Measurements from ENCODE around the gene PCIF1.
"Not testable (repeated sequence)": the region's sequence is repeated elsewhere in the genome, so short reads cannot be mapped to it uniquely, and the experiment has no call there.

Gene PCIF1

DNA sequence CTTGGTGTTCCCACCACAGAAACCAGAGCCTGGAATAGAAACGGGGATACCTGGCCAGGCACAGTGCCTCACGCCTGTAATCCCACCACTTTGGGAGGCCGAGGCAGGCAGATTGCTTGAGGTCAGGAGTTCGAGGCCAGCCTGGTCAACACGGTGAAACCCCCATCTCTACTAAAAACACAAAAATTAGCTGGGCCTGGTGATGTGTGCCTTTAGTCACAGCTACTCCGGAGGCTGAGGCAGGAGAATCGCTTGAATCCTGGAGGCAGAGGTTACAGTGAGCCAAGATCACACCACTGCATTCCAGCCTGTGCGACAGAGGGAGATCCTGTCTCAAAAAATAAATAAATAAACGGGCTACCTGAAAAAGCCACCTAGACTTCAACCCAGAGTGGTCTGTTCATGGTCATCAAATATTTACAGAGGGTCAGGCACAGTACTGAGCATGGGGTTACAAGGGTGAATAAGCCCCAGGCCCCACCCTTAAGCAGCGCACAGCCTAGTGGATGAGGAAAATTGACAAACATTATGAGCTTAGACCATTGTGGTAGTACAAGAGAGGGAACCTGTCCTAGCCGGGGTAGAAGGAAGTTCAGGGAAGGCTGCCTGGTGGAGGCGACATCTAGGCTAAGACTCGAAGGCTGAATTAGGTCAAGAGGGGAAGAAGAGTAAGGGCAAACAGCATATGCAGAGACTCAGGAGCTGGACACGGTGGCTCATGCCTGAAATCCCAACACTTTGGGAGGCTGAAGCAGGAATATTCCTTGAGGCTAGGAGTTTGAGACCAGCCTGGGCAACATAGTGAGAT lies 7.2 kb upstream of the PCIF1 start:
- Mint-ChIP-seq H3K27ac (no peak overlapping the region), H3K4me3 (no peak overlapping the region), H3K9me3 (no peaks in the 10 kb centered on the region), H3K4me1 (ENCODE audit: low read depth) (peaks cover 4% of the 10 kb centered on the region), H3K36me3 (ENCODE audit: low read depth) (no peaks in the 10 kb centered on the region), H3K27me3 (no peaks in the 10 kb centered on the region)

DNA sequence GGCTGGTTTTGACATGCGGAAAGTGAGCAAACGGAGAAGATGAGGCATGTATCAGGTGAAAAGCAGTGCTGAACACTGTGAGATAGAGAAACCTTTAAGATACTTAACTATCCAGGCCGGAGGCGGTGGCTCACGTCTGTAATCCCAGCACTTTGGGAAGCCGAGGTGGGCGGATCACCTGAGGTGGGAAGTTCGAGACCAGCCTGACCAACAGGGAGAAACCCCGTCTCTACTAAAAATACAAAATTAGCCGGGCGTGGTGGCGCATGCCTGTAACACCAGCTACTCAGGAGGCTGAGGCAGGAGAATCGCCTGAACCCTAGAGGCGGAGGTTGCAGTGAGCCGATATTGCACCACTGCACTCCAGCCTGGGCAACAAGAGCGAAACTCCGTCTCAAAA lies 2.8 kb upstream of the PCIF1 start:
- H3K9me3 Mint-ChIP-seq; H3K4me3 Mint-ChIP-seq; H3K27me3 Mint-ChIP-seq; H3K27ac Mint-ChIP-seq; H3K36me3 Mint-ChIP-seq (ENCODE audit: low read depth): not testable (repeated sequence)
- H3K4me1 Mint-ChIP-seq (ENCODE audit: low read depth) = peaks cover 17% of the 10 kb centered on the region

DNA sequence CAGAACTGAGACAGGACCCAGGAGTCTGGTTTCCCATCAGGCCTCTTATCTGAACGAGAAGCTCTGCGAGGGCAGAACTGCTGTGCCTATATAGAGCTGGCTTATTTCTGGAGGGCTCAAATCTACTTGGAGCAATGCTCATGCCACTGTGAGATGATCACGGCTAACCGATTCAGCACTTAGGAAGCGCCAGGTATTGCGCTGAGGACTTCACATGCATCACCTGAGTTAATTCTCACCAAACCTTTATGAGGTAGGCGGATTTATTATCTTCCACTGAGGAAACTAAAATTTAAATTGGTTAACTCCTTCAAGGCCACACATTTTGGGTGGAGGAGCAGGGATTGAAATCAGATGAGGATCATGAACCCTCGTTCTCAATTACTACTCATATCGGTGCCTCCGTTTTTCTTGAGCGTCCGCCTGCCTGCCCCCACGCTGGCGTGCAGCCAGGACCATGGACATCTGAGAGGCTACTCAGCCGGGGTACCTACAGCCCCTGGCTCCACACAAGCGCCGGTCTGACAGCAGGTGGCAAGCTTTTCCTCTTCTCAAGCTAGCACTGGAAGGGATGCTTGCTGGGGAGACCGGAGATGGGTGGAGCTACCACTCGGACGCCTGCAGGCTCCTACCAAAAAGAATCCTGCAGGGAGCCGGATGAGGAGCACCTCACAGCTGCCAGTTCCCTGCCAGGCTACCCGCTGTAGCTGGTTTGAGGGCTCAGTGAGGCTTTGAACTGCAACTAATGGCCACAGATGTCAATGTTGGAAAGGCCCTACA lies 1.0 kb upstream of the PCIF1 start:
- H3K4me1 Mint-ChIP-seq (ENCODE audit: low read depth) = peaks cover 32% of the 10 kb centered on the region
- H3K36me3 Mint-ChIP-seq (ENCODE audit: low read depth) = peaks cover 14% of the 10 kb centered on the region
- H3K27me3 Mint-ChIP-seq = no peaks in the 10 kb centered on the region
- H3K27ac Mint-ChIP-seq = peak overlapping the region; percentile 99
- H3K4me3 Mint-ChIP-seq = peak overlapping the region; percentile 98
- H3K9me3 Mint-ChIP-seq = no peaks in the 10 kb centered on the region

DNA sequence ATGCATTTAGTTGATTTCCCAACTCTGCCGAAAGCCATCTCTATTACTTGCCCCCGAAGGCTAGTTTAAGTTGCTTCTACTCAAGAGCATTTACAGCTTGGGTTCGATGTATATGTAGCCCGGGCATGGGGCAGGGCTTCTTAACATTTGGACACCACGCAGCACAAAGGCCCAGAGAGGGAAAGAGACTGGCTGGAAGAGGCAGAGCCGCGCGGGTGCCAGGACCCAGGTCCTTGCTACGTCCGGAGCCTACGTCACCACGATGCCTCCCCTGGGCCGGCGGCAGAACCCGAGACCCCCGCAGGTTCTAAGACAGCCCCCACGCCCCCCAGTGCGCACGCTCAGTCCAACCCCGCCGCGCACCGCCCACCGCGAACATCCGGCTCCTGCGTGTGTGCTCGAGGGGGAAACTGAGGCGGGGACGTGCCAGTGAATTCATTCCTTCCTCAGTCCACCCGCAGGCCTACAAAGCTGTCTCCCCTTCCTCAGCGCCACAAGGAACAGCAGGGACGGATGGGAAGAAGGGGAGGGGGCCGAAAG lies 367 bp upstream of the PCIF1 start:
- peak overlapping the region; percentile 99 for H3K27ac Mint-ChIP-seq
- no peaks in the 10 kb centered on the region for H3K27me3 Mint-ChIP-seq
- peaks cover 34% of the 10 kb centered on the region for H3K4me1 Mint-ChIP-seq (ENCODE audit: low read depth)
- peaks cover 15% of the 10 kb centered on the region for H3K36me3 Mint-ChIP-seq (ENCODE audit: low read depth)
- no peaks in the 10 kb centered on the region for H3K9me3 Mint-ChIP-seq
- H3K4me3 Mint-ChIP-seq = peak overlapping the region; percentile 98

DNA sequence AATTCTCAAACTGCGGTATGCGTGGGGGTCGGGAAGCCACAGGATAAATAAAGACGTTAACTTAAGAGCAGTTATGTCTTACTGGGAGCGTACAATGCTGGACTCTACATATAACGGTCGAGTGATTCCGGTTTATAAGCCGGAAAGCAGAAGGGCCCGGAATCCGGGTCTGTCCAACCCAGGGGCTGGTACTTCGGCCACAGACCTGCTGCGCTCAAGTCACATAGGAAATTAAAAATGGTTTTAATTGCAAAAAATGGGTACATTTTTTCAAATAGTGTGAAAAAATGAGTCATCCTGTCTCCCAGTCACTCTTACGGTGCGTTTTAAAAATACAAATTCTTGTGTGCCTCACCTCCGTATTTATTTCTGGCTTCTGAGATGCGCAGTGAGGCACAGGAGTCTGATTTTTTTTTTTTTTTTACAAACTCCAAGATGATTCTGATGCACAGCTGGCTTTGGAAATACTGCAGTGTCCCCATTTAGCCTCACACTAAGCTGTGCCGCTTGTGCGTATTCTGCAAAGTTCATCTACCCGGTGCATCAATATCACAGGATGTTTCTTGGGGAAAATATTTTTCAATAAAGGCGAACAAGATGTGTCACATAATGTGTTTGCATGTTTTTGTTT lies 1.0 kb downstream of the PCIF1 start:
- H3K27ac Mint-ChIP-seq = peak overlapping the region; percentile 90
- peak overlapping the region; percentile 98 for H3K4me3 Mint-ChIP-seq
- H3K4me1 Mint-ChIP-seq (ENCODE audit: low read depth) = peaks cover 34% of the 10 kb centered on the region
- peaks cover 23% of the 10 kb centered on the region for H3K36me3 Mint-ChIP-seq (ENCODE audit: low read depth)
- no peaks in the 10 kb centered on the region for H3K9me3 Mint-ChIP-seq
- H3K27me3 Mint-ChIP-seq = no peaks in the 10 kb centered on the region

DNA sequence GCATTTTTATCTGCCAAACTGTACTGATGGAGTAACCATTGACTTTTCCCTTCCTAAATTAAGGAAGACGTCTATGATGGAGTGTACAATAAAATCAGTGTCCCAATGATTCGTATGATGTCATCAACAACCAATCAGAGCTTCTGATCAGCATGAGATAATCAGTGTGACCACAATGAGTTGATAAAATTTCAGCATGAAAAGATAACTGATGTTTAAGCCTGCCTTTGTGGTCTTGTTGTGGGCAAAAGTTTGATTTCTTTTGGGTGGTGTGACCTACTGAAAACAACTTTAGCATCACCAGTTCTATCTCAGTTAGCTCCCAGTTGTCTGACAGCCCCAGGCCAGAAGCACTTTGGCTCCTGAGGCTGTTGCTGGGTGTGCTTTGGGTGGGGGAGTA lies 3.3 kb downstream of the PCIF1 start:
- H3K27me3 Mint-ChIP-seq = no peaks in the 10 kb centered on the region
- peaks cover 34% of the 10 kb centered on the region for H3K4me1 Mint-ChIP-seq (ENCODE audit: low read depth)
- peak overlapping the region; percentile 64 for H3K27ac Mint-ChIP-seq
- H3K4me3 Mint-ChIP-seq = peak overlapping the region; percentile 9
- H3K36me3 Mint-ChIP-seq (ENCODE audit: low read depth) = peaks cover 25% of the 10 kb centered on the region
- H3K9me3 Mint-ChIP-seq = no peaks in the 10 kb centered on the region

DNA sequence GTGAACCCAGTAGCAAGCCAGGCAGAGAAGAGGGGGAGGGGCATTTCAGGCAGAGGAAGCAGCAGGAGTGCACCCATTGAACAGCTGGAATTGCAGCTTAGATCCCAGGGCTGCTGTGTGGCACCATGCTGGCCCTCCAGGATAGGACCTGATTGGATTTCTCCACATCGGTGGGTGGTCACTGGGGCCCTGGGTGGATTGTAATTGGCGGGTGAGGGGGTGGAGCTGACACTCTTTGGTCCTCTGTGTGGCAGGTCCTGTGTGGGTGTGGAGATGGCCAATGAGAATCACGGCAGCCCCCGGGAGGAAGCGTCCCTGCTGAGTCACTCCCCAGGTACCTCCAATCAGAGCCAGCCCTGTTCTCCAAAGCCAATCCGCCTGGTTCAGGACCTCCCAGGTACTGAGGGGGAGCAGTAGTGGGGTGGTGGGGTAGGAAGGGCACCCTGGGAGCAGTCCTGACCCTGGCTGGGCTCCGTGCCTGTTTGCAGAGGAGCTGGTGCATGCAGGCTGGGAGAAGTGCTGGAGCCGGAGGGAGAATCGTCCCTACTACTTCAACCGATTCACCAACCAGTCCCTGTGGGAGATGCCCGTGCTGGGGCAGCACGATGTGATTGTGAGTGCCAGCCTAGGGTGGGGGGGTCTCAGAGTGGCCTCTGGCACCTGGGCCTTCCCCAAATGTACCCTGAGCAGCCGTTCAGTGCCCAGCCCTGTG lies 4.4 kb downstream of the PCIF1 start:
- Mint-ChIP-seq H3K27me3 (no peaks in the 10 kb centered on the region), H3K36me3 (ENCODE audit: low read depth) (peaks cover 32% of the 10 kb centered on the region), H3K9me3 (no peaks in the 10 kb centered on the region), H3K4me3 (no peak overlapping the region), H3K27ac (peak overlapping the region; percentile 50), H3K4me1 (ENCODE audit: low read depth) (peaks cover 31% of the 10 kb centered on the region)

DNA sequence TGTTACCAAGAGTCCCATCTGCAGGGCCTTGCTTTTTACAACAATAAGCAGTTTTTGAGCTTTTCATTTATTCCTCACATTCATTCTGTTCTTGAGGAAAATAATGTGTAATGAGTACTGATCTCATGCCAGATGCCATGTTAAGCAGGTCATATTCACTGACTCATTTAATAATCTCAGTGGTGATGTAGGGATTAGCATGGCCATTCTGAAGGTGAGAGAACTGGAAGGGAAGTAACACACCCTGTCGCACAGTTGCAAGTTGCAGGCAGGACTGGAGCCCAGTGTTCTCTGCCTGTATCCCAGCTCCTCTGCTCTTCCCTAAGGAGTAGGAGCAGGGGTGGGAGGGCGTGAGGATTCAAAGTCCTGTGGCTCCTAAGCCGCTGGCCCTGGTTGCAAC lies 5.6 kb downstream of the PCIF1 start:
- no peaks in the 10 kb centered on the region for H3K9me3 Mint-ChIP-seq
- no peak overlapping the region for H3K27ac Mint-ChIP-seq
- H3K36me3 Mint-ChIP-seq (ENCODE audit: low read depth) = peaks cover 44% of the 10 kb centered on the region
- H3K4me1 Mint-ChIP-seq (ENCODE audit: low read depth) = peaks cover 42% of the 10 kb centered on the region
- no peak overlapping the region for H3K4me3 Mint-ChIP-seq
- no peaks in the 10 kb centered on the region for H3K27me3 Mint-ChIP-seq

DNA sequence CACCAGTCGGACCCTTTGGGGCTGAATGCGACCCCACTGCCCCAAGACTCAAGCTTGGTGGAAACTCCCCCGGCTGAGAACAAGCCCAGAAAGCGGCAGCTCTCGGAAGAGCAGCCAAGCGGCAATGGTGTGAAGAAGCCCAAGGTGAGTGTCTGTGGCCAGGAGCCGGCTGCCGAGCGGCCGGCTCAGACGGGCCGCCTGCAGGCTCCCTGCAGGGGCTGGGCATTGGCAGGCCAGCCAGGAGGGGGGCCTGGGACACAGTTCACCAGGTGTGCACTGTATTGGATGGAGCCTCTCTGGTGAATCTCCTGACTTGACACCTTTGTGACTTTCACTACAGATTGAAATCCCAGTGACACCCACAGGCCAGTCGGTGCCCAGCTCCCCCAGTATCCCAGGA lies 6.0 kb downstream of the PCIF1 start:
- Mint-ChIP-seq H3K27me3 (no peaks in the 10 kb centered on the region), H3K27ac (no peak overlapping the region), H3K36me3 (ENCODE audit: low read depth) (peaks cover 45% of the 10 kb centered on the region), H3K4me3 (no peak overlapping the region), H3K4me1 (ENCODE audit: low read depth) (peaks cover 39% of the 10 kb centered on the region), H3K9me3 (no peaks in the 10 kb centered on the region)

DNA sequence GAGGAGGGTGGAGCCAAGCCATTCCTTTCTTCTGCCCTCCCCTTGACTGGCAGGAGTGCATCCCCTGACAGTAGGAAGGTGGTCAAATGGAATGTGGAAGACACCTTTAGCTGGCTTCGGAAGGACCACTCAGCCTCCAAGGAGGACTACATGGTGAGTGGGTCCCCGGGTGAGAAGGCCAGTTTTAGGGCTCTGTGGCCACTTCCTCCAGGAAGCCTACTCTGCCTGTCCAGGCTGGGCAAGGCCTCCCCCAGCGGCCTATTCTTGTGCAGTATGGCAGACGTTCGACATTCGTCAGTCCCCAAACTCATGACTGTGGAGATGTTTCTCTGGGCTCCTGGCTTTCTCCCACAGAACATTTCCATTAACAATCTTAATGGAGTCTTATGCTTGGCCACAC lies 9.1 kb downstream of the PCIF1 start:
- Mint-ChIP-seq H3K36me3 (ENCODE audit: low read depth) (peaks cover 37% of the 10 kb centered on the region), H3K4me1 (ENCODE audit: low read depth) (peaks cover 28% of the 10 kb centered on the region), H3K27me3 (no peaks in the 10 kb centered on the region), H3K27ac (peak overlapping the region; percentile 9), H3K4me3 (no peak overlapping the region), H3K9me3 (no peaks in the 10 kb centered on the region)

DNA sequence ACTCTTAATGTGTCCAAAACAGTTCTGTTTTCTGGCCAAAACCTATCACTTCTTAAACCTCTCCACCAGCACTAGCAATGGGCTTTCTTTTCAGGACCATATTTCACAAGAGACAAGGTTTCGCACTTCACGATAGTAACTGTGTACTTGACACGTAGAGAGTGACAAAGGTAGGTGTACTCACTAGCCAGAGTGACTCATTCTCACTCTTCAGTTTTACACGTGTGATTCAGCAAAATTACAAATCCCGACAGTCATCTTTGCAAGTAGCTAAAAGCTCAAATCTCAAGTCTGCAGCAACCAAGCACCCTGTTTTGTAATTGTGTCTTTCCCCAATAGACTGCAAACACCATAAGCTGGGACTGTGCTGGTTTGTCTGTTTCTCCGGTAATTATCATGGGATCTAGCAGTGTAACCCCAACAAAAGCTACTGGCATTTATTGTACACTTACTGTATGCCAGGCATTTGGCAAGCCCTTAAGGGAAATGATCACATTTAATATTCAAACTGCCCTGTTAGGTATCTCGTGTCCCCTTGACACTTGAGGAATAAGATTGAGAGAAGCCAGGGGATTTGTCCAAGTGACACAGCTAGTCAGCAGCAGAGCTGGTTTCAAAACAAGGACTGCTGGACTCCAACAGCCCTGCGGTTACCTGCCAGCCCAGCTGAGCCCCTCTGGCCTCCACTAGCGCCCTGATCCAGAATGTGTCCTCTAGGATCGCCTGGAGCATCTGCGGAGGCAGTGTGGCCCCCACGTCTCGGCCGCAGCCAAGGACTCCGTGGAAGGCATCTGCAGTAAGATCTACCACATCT lies 9.9 kb downstream of the PCIF1 start:
- peak overlapping the region; percentile 31 for H3K27ac Mint-ChIP-seq
- H3K27me3 Mint-ChIP-seq = no peaks in the 10 kb centered on the region
- H3K4me1 Mint-ChIP-seq (ENCODE audit: low read depth) = peaks cover 27% of the 10 kb centered on the region
- H3K4me3 Mint-ChIP-seq = no peak overlapping the region
- no peaks in the 10 kb centered on the region for H3K9me3 Mint-ChIP-seq
- H3K36me3 Mint-ChIP-seq (ENCODE audit: low read depth) = peaks cover 42% of the 10 kb centered on the region

DNA sequence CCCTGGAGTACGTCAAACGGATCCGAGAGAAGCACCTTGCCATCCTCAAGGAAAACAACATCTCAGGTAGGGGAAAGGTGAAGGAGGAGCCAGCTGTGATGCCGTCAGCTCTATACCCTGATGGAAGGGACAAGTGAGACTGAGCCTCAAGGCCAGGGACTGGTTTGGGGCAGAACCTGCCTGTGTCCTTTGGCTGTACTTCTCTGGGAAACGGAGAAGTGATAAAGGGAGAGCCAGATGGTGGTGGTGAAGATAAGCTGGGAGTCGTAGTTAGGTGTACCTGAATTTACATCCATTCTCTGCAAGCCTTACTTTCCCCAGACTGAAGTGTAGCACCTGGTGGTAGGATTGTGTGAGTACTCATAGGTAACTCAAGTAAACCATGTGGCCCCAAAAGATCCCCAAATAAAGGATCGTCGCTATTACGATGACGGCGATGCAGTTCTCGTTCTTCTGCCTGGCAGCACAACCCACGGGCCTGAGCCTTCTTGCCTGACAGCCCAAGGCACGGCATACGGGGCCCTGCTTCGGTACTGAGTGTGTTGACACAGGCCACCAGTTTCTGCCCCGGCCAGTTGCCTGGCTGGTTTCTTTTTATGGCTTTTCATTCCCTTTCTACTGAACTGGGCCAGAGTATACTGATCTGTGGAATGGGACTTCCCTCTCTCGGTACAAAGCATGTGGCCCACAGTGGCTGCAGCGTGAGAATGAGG lies 10.6 kb downstream of the PCIF1 start:
- H3K27ac Mint-ChIP-seq = peak overlapping the region; percentile 31
- H3K9me3 Mint-ChIP-seq = no peaks in the 10 kb centered on the region
- H3K36me3 Mint-ChIP-seq (ENCODE audit: low read depth) = peaks cover 38% of the 10 kb centered on the region
- no peak overlapping the region for H3K4me3 Mint-ChIP-seq
- H3K27me3 Mint-ChIP-seq = no peaks in the 10 kb centered on the region
- peaks cover 27% of the 10 kb centered on the region for H3K4me1 Mint-ChIP-seq (ENCODE audit: low read depth)

DNA sequence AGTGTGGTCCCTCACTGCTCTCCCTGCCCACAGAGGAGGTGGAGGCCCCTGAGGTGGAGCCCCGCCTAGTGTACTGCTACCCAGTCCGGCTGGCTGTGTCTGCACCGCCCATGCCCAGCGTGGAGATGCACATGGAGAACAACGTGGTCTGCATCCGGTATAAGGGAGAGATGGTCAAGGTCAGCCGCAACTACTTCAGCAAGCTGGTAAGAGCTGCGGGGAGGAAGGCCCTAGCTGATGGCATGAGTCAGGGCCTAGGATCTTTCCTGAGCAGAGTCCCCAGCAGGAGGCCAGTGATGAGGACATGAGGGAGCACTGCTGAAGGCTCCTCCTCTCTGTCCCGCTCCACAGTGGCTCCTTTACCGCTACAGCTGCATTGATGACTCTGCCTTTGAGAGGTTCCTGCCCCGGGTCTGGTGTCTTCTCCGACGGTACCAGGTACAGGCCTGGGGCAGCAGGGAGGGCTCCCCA lies 11.2 kb downstream of the PCIF1 start:
- Mint-ChIP-seq H3K27ac (peak overlapping the region; percentile 11), H3K36me3 (ENCODE audit: low read depth) (peaks cover 41% of the 10 kb centered on the region), H3K9me3 (no peaks in the 10 kb centered on the region), H3K4me1 (ENCODE audit: low read depth) (peaks cover 27% of the 10 kb centered on the region), H3K4me3 (no peak overlapping the region), H3K27me3 (no peaks in the 10 kb centered on the region)

Data from stimulated activated naive CD8-positive, alpha-beta T cell treated with anti-CD3 and anti-CD28 coated beads, Interleukin-15, Interleukin-2, amounts not matched to agents 100 ng/mL and 50 ng/mL, for 24 hours (primary cell).